SK-N-SH (cell line): ENCODE results near the gene GATA2. TPM values are rescaled to one million over a fixed set of nuclear protein-coding genes. Genes with fewer than 3 reads are reported as not detected.

Source experiments
- CTCF ChIA-PET: fragments of 300-600, 350-600 bp; formaldehyde crosslinking; extraction: SDS; loops from one replicate; lab custom pipeline; 2021; lab: Yijun Ruan, JAX
- POLR2A ChIA-PET: fragments of 350-600 bp; sonication (Branson Sonifier 250); formaldehyde crosslinking; extraction: SDS; loops from one replicate; lab custom pipeline; 2020; ENCODE audit warnings: antibody characterized with exemption, inconsistent platforms; lab: Yijun Ruan, JAX
- DNase-seq: peaks from one replicate; pipeline ENCODE4 v3.0.0; 2012
- H2AFZ ChIP-seq: fragments of 200-600 bp; sonication (generic); 2 replicates; pipeline ENCODE4 v1.8.1; 2016; ENCODE audit warnings: antibody characterized with exemption, mild to moderate bottlenecking, low read depth
- H3F3A ChIP-seq: fragments of 200-600 bp; sonication (generic); replicated peaks from 2 replicates; pipeline ENCODE3; 2016; ENCODE audit warnings: antibody characterized with exemption, mild to moderate bottlenecking; ENCODE audit not compliant: insufficient read depth
- H3K27ac ChIP-seq, 2 experiments: fragments of 200-500 bp in 1 of 2; fragments of 200-600 bp in 1 of 2; sonication (Bioruptor generic) in 1 of 2; sonication (generic), shearing (Covaris generic) in 1 of 2; 2 replicates each; pipeline versions ENCODE4 v1.5.1 to v1.6.1; 2014 to 2016; ENCODE audit warnings: low read depth in 2 of 2, inconsistent platforms in 1 of 2, low read length in 1 of 2, mild to moderate bottlenecking in 1 of 2, mixed read lengths in 1 of 2
- H3K27me3 ChIP-seq: fragments of 200-600 bp; sonication (generic), shearing (Covaris generic); 2 replicates; pipeline ENCODE4 v1.6.1; 2016; ENCODE audit warnings: mixed run types; ENCODE audit not compliant: insufficient read depth
- H3K36me3 ChIP-seq, 2 experiments: fragments of 200-500 bp in 1 of 2; fragments of 200-600 bp in 1 of 2; sonication (Bioruptor generic) in 1 of 2; sonication (generic) in 1 of 2; replicated peaks in 1 of 2; 2 replicates each; pipeline versions ENCODE3 to v1.5.1; 2014 to 2016; ENCODE audit warnings: low read length in 1 of 2, mild to moderate bottlenecking in 1 of 2; ENCODE audit not compliant: insufficient read depth in 2 of 2, control insufficient read depth in 1 of 2
- H3K4me1 ChIP-seq, 2 experiments: fragments of 200-500 bp in 1 of 2; fragments of 200-600 bp in 1 of 2; sonication (Bioruptor generic) in 1 of 2; sonication (generic), shearing (Covaris generic) in 1 of 2; 2 replicates each; pipeline versions ENCODE4 v1.5.1 to v1.6.1; 2014 to 2016; ENCODE audit warnings: low read depth in 1 of 2, low read length in 1 of 2, mixed run types in 1 of 2; ENCODE audit not compliant: insufficient read depth in 2 of 2, control insufficient read depth in 1 of 2
- H3K4me2 ChIP-seq: fragments of 200-600 bp; sonication (generic), shearing (Covaris generic); 2 replicates; pipeline ENCODE4 v1.6.1; 2017; ENCODE audit warnings: mixed run types
- H3K4me3 ChIP-seq, 2 experiments: fragments of 200-500 bp in 1 of 2; fragments of 200-600 bp in 1 of 2; sonication (Bioruptor generic) in 1 of 2; sonication (generic), shearing (Covaris generic) in 1 of 2; 2 replicates each; pipeline versions ENCODE4 v1.5.1 to v1.8.1; 2014 to 2016; ENCODE audit warnings: low read depth in 2 of 2, inconsistent platforms in 1 of 2, low read length in 1 of 2, mild to moderate bottlenecking in 1 of 2, mixed read lengths in 1 of 2, moderate library complexity in 1 of 2
- H3K79me2 ChIP-seq: fragments of 200-600 bp; sonication (generic); 2 replicates; pipeline ENCODE4 v1.8.1; 2017; ENCODE audit warnings: mild to moderate bottlenecking; ENCODE audit not compliant: insufficient read depth
- H3K9ac ChIP-seq: fragments of 200-600 bp; sonication (generic); 2 replicates; pipeline ENCODE4 v1.6.1; 2017; ENCODE audit warnings: mixed run types
- H3K9me2 ChIP-seq: fragments of 200-600 bp; sonication (generic); 2 replicates; pipeline ENCODE4 v1.6.1; 2017; ENCODE audit warnings: mixed run types
- H3K9me3 ChIP-seq: fragments of 200-600 bp; sonication (generic); 2 replicates; pipeline ENCODE4 v1.6.1; 2017; ENCODE audit warnings: mixed run types, mild to moderate bottlenecking, moderate library complexity
- H4K20me1 ChIP-seq: fragments of 200-600 bp; sonication (generic); 2 replicates; pipeline ENCODE4 v1.6.1; 2017; ENCODE audit warnings: mild to moderate bottlenecking, mixed run types; ENCODE audit not compliant: insufficient read depth
- EP300 ChIP-seq, 2 experiments: IDR thresholded peaks; 2 replicates each; pipeline versions ENCODE4 v1.4.0 to v1.6.1; 2012; ENCODE audit warnings: borderline replicate concordance in 1 of 2, low read depth in 1 of 2, low read length in 1 of 2
- FOXJ3 ChIP-seq: sonication (generic); formaldehyde crosslinking; IDR thresholded peaks from 2 replicates; pipeline ENCODE4 v1.5.1; 2020; ENCODE audit warnings: mild to moderate bottlenecking, missing genetic modification reagents
- FOXM1 ChIP-seq: IDR thresholded peaks from 2 replicates; pipeline ENCODE4 v1.4.0; 2012; ENCODE audit warnings: low read depth, mild to moderate bottlenecking
- GATA2 ChIP-seq: sonication (generic); formaldehyde crosslinking; IDR thresholded peaks from 2 replicates; pipeline ENCODE4 v1.5.0; 2020; ENCODE audit warnings: mild to moderate bottlenecking, missing genetic modification reagents
- JUND ChIP-seq: IDR thresholded peaks from 2 replicates; pipeline ENCODE4 v1.4.0; 2012
- MEF2A ChIP-seq: IDR thresholded peaks from 2 replicates; pipeline ENCODE4 v1.4.0; 2012; ENCODE audit warnings: low read depth, borderline replicate concordance
- NRF1 ChIP-seq: IDR thresholded peaks from 2 replicates; pipeline ENCODE4 v1.6.1; 2012; ENCODE audit warnings: low read depth, mild to moderate bottlenecking, low read length
- RAD21 ChIP-seq: IDR thresholded peaks from 2 replicates; pipeline ENCODE4 v1.6.1; 2012; ENCODE audit warnings: mild to moderate bottlenecking, low read length
- RCOR1 ChIP-seq: fragments of 150-350 bp; IDR thresholded peaks from 2 replicates; pipeline ENCODE4 v1.6.1; 2017; ENCODE audit warnings: antibody characterized with exemption, low read length
- RXRA ChIP-seq: IDR thresholded peaks from 2 replicates; pipeline ENCODE4 v1.4.0; 2012; ENCODE audit warnings: low read depth, mild to moderate bottlenecking, borderline replicate concordance
- WGBS: methylation state at CpG from one replicate; pipeline ENCODE4 v1.1.6; 2017; ENCODE audit warnings: low lambda C conversion rate; 5-methylcytosine and 5-hydroxymethylcytosine counted together
- polyA plus RNA-seq, 3 experiments: library from polyadenylated mRNA; depleted of rRNA; stranded (reverse); fragments of >200 nt; gene quantifications; 2 replicates each; pipeline ENCODE4 v1.2.3, GENCODE V29; 2012
- TF ChIP-seq, protein P1 (sequence below): fragments of 150-350 bp; IDR thresholded peaks from 2 replicates; pipeline ENCODE4 v1.6.1; 2016; ENCODE audit warnings: mild to moderate bottlenecking, low read depth, low read length
- TF ChIP-seq, protein P2 (sequence below): fragments of 150-350 bp; IDR thresholded peaks from 2 replicates; pipeline ENCODE4 v1.6.1; 2017; ENCODE audit warnings: antibody characterized with exemption, low read length, low read depth, borderline replicate concordance
- TF ChIP-seq, protein P3 (sequence below): fragments of 200-600 bp; sonication (generic); IDR thresholded peaks from 2 replicates; pipeline ENCODE4 v1.6.1; 2017; ENCODE audit warnings: antibody characterized with exemption, mild to moderate bottlenecking, moderate library complexity
- TF ChIP-seq, protein P4 (sequence below): IDR thresholded peaks from 2 replicates; pipeline ENCODE4 v1.6.1; 2012; ENCODE audit warnings: mild to moderate bottlenecking, low read depth, low read length, moderate library complexity
- TF ChIP-seq, protein P5 (sequence below): IDR thresholded peaks from 2 replicates; pipeline ENCODE4 v1.4.0; 2012; ENCODE audit warnings: low read depth, borderline replicate concordance
- TF ChIP-seq, protein P6 (sequence below): IDR thresholded peaks from 2 replicates; pipeline ENCODE4; 2012
- TF ChIP-seq, protein P7 (sequence below): IDR thresholded peaks from 2 replicates; pipeline ENCODE4 v1.4.0; 2012; ENCODE audit warnings: low read depth, borderline replicate concordance
- TF ChIP-seq, protein P8 (sequence below): IDR thresholded peaks from 2 replicates; pipeline ENCODE4 v1.4.0; 2012; ENCODE audit warnings: low read depth

GATA2 gene
- polyA plus RNA-seq, 1 of the 3 experiments (the other 2 are of a cell fraction): 5.5 TPM

DNA sequence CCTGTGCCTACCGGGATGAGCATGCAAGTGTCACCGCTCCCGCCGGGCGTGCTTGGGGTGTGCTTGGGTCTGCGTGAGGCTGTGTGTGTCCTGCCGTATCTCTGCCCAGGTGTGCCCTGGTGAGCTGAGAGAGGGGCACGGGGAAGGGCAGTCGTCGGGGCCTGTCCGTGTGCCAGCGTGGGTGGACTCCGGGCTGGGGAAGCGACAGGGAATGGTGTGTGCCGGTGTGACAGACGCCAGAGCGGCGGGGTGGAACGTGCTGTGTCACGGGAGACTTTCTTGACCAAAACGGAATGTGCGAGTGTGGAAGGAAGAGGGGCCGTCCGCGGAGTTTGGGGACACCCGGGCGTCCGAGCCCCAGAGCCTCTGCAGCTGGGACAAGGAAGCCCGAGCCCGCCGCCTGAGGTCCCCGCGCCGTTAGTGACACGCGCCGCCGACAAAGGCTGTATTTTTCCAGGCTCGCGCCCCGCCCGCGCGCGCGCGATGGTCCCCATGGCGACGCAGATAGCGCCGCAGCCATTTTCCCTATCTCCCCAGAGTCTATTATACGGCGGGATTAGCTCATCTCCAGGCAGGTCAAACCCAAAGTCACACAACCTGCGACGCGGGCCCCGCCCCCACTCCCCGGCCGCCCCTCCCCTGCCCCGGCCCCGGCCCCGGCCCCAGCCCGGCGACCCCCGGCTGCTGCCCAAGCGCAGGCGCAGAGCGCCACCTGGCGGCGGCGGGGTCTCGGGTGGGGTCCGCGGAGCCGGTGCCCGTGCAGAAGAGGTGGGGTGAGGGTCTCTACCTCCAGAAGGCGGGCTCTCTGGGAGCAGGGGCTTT, 4.5 kb upstream of the GATA2 start:
- H3K9me3 ChIP-seq: no peaks in the 10 kb centered on the region
- H3K9ac ChIP-seq: no peak overlapping the region
- H3K4me1 ChIP-seq: peaks cover 0 to 47% of the 10 kb centered on the region in 2 experiments; a peak in 1 of 4 replicates
- H3K79me2 ChIP-seq: no peaks in the 10 kb centered on the region
- CTCF ChIA-PET: interaction anchor here (0.6 to 4.1 kb wide), 32 partner anchors 8 to 824 kb away, joined by 3 to 57 read pairs (median 5); no protein-coding TSS in a partner anchor
- DNase-seq: peak; percentile 95
- peaks cover 4% of the 10 kb centered on the region; the same call in 1 of the 2 replicates for H3K27me3 ChIP-seq
- WGBS: 4% methylated on average over 37 of the region's 77 CpGs
- no peaks in the 10 kb centered on the region for H3K36me3 ChIP-seq
- peak overlapping the region; percentile 79; the same call in 1 of the 2 replicates for H3K4me2 ChIP-seq
- H3K27ac ChIP-seq: peak overlapping the region in 1 of 2 experiments; percentile 97; a peak in 2 of 4 replicates
- peak overlapping the region; percentile 44 to 58 for H3K4me3 ChIP-seq
- H4K20me1 ChIP-seq: peaks cover under 1% of the 10 kb centered on the region; the same call in 1 of the 2 replicates
- H3K9me2 ChIP-seq: no peaks in the 10 kb centered on the region
- peaks cover 7% of the 10 kb centered on the region for H3F3A ChIP-seq
- peak overlapping the region; percentile 81; the same call in 1 of the 2 replicates for H2AFZ ChIP-seq
- POLR2A ChIA-PET: interaction anchor here (0.7 to 3.9 kb wide), 14 partner anchors 9 to 323 kb away, joined by 3 to 70 read pairs (median 6); no protein-coding TSS in a partner anchor
- TF ChIP-seq, protein P1, sequence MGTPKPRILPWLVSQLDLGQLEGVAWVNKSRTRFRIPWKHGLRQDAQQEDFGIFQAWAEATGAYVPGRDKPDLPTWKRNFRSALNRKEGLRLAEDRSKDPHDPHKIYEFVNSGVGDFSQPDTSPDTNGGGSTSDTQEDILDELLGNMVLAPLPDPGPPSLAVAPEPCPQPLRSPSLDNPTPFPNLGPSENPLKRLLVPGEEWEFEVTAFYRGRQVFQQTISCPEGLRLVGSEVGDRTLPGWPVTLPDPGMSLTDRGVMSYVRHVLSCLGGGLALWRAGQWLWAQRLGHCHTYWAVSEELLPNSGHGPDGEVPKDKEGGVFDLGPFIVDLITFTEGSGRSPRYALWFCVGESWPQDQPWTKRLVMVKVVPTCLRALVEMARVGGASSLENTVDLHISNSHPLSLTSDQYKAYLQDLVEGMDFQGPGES: no peak
- TF ChIP-seq, protein P2, sequence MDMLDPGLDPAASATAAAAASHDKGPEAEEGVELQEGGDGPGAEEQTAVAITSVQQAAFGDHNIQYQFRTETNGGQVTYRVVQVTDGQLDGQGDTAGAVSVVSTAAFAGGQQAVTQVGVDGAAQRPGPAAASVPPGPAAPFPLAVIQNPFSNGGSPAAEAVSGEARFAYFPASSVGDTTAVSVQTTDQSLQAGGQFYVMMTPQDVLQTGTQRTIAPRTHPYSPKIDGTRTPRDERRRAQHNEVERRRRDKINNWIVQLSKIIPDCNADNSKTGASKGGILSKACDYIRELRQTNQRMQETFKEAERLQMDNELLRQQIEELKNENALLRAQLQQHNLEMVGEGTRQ: no peak
- TF ChIP-seq JUND: no peak
- TF ChIP-seq RXRA: no peak
- TF ChIP-seq, protein P3, sequence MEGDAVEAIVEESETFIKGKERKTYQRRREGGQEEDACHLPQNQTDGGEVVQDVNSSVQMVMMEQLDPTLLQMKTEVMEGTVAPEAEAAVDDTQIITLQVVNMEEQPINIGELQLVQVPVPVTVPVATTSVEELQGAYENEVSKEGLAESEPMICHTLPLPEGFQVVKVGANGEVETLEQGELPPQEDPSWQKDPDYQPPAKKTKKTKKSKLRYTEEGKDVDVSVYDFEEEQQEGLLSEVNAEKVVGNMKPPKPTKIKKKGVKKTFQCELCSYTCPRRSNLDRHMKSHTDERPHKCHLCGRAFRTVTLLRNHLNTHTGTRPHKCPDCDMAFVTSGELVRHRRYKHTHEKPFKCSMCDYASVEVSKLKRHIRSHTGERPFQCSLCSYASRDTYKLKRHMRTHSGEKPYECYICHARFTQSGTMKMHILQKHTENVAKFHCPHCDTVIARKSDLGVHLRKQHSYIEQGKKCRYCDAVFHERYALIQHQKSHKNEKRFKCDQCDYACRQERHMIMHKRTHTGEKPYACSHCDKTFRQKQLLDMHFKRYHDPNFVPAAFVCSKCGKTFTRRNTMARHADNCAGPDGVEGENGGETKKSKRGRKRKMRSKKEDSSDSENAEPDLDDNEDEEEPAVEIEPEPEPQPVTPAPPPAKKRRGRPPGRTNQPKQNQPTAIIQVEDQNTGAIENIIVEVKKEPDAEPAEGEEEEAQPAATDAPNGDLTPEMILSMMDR: peak; percentile 74
- TF ChIP-seq MEF2A: no peak
- TF ChIP-seq, protein P4, sequence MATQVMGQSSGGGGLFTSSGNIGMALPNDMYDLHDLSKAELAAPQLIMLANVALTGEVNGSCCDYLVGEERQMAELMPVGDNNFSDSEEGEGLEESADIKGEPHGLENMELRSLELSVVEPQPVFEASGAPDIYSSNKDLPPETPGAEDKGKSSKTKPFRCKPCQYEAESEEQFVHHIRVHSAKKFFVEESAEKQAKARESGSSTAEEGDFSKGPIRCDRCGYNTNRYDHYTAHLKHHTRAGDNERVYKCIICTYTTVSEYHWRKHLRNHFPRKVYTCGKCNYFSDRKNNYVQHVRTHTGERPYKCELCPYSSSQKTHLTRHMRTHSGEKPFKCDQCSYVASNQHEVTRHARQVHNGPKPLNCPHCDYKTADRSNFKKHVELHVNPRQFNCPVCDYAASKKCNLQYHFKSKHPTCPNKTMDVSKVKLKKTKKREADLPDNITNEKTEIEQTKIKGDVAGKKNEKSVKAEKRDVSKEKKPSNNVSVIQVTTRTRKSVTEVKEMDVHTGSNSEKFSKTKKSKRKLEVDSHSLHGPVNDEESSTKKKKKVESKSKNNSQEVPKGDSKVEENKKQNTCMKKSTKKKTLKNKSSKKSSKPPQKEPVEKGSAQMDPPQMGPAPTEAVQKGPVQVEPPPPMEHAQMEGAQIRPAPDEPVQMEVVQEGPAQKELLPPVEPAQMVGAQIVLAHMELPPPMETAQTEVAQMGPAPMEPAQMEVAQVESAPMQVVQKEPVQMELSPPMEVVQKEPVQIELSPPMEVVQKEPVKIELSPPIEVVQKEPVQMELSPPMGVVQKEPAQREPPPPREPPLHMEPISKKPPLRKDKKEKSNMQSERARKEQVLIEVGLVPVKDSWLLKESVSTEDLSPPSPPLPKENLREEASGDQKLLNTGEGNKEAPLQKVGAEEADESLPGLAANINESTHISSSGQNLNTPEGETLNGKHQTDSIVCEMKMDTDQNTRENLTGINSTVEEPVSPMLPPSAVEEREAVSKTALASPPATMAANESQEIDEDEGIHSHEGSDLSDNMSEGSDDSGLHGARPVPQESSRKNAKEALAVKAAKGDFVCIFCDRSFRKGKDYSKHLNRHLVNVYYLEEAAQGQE: no peak
- TF ChIP-seq FOXM1: no peak
- TF ChIP-seq GATA2: peak; percentile 90
- peak; percentile 64 for TF ChIP-seq RAD21
- TF ChIP-seq, protein P5, sequence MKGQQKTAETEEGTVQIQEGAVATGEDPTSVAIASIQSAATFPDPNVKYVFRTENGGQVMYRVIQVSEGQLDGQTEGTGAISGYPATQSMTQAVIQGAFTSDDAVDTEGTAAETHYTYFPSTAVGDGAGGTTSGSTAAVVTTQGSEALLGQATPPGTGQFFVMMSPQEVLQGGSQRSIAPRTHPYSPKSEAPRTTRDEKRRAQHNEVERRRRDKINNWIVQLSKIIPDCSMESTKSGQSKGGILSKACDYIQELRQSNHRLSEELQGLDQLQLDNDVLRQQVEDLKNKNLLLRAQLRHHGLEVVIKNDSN: no peak
- TF ChIP-seq EP300 (IDR thresholded peaks at IDR 0.05; ENCODE audit: borderline replicate concordance in 1 of 2, low read depth in 1 of 2, low read length in 1 of 2): peak in 1 of 2 experiments; percentile 8; a peak in 1 of 4 replicates
- TF ChIP-seq RCOR1: peak; percentile 28; the same call in 1 of the 2 replicates
- TF ChIP-seq NRF1: peak; percentile 35; the same call in 1 of the 2 replicates
- TF ChIP-seq, protein P6, sequence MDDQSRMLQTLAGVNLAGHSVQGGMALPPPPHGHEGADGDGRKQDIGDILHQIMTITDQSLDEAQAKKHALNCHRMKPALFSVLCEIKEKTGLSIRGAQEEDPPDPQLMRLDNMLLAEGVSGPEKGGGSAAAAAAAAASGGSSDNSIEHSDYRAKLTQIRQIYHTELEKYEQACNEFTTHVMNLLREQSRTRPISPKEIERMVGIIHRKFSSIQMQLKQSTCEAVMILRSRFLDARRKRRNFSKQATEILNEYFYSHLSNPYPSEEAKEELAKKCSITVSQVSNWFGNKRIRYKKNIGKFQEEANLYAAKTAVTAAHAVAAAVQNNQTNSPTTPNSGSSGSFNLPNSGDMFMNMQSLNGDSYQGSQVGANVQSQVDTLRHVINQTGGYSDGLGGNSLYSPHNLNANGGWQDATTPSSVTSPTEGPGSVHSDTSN: no peak
- TF ChIP-seq, protein P7, sequence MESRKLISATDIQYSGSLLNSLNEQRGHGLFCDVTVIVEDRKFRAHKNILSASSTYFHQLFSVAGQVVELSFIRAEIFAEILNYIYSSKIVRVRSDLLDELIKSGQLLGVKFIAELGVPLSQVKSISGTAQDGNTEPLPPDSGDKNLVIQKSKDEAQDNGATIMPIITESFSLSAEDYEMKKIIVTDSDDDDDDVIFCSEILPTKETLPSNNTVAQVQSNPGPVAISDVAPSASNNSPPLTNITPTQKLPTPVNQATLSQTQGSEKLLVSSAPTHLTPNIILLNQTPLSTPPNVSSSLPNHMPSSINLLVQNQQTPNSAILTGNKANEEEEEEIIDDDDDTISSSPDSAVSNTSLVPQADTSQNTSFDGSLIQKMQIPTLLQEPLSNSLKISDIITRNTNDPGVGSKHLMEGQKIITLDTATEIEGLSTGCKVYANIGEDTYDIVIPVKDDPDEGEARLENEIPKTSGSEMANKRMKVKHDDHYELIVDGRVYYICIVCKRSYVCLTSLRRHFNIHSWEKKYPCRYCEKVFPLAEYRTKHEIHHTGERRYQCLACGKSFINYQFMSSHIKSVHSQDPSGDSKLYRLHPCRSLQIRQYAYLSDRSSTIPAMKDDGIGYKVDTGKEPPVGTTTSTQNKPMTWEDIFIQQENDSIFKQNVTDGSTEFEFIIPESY: no peak
- TF ChIP-seq FOXJ3 (CRISPR knock-in tag): no peak
- TF ChIP-seq, protein P8, sequence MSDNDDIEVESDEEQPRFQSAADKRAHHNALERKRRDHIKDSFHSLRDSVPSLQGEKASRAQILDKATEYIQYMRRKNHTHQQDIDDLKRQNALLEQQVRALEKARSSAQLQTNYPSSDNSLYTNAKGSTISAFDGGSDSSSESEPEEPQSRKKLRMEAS: 0 out of 2 replicates have a peak, but pooled peaks have one; percentile 41
